Trophoblast cell (in vitro differentiated cells and primary cell): ENCODE results near the gene BTBD17.

Source experiments
- DNase-seq, 2 donors: peaks; one replicate each; pipeline ENCODE4 v3.0.0-alpha.2; 2016
- H2AFZ ChIP-seq: 2 replicates; pipeline ENCODE4 v1.6.1; 2013; ENCODE audit warnings: low read length, moderate library complexity, mild to moderate bottlenecking; ENCODE audit not compliant: insufficient read depth, poor library complexity
- H2AK5ac ChIP-seq: 2 replicates; pipeline ENCODE4 v1.6.1; 2013; ENCODE audit warnings: mild to moderate bottlenecking, low read length
- H2BK120ac ChIP-seq: 2 replicates; pipeline ENCODE4 v1.6.1; 2013; ENCODE audit warnings: low read length, mild to moderate bottlenecking, moderate library complexity; ENCODE audit not compliant: insufficient read depth, poor library complexity
- H2BK12ac ChIP-seq: 2 replicates; pipeline ENCODE4 v1.6.1; 2013; ENCODE audit warnings: mild to moderate bottlenecking, low read length, moderate library complexity
- H2BK5ac ChIP-seq: 2 replicates; pipeline ENCODE4 v1.6.1; 2013; ENCODE audit warnings: low read length, low read depth, moderate library complexity, mild to moderate bottlenecking; ENCODE audit not compliant: poor library complexity
- H3K14ac ChIP-seq: 2 replicates; pipeline ENCODE4 v1.6.1; 2013; ENCODE audit warnings: mild to moderate bottlenecking, low read length
- H3K18ac ChIP-seq: 2 replicates; pipeline ENCODE4 v1.6.1; 2013; ENCODE audit warnings: mild to moderate bottlenecking, low read length
- H3K23ac ChIP-seq: 2 replicates; pipeline ENCODE4 v1.6.1; 2013; ENCODE audit warnings: low read length
- H3K27ac ChIP-seq: 2 replicates; pipeline ENCODE4 v1.5.1; 2013; ENCODE audit warnings: low read depth, mild to moderate bottlenecking, inconsistent platforms, low read length, moderate library complexity
- H3K27me3 ChIP-seq: 2 replicates; pipeline ENCODE4 v1.6.1; 2013; ENCODE audit warnings: inconsistent platforms, mild to moderate bottlenecking, low read length, moderate library complexity; ENCODE audit not compliant: insufficient read depth
- H3K36me3 ChIP-seq, 2 experiments: 1 replicate in 1 of 2; 2 replicates in 1 of 2; pipeline ENCODE4 v1.6.1; 2013; ENCODE audit warnings: low read length in 2 of 2, mild to moderate bottlenecking in 2 of 2, moderate library complexity in 1 of 2; ENCODE audit not compliant: insufficient read depth in 2 of 2, control insufficient read depth in 1 of 2
- H3K4ac ChIP-seq: 2 replicates; pipeline ENCODE4 v1.6.1; 2013; ENCODE audit warnings: low read depth, mild to moderate bottlenecking, low read length, moderate library complexity
- H3K4me1 ChIP-seq, 2 experiments: 1 replicate in 1 of 2; 2 replicates in 1 of 2; pipeline ENCODE4 v1.6.1; 2013; ENCODE audit warnings: low read length in 2 of 2, mild to moderate bottlenecking in 2 of 2, moderate library complexity in 1 of 2; ENCODE audit not compliant: insufficient read depth in 2 of 2, control insufficient read depth in 1 of 2
- H3K4me2 ChIP-seq: 2 replicates; pipeline ENCODE4 v1.6.1; 2013; ENCODE audit warnings: inconsistent platforms, mild to moderate bottlenecking, low read length, moderate library complexity
- H3K4me3 ChIP-seq: 2 replicates; pipeline ENCODE4 v1.5.1; 2013; ENCODE audit warnings: mild to moderate bottlenecking, low read depth, low read length, inconsistent platforms
- H3K79me1 ChIP-seq: one replicate; pipeline ENCODE4 v1.6.1; 2013; ENCODE audit warnings: low read length
- H3K79me2 ChIP-seq: 2 replicates; pipeline ENCODE4 v1.6.1; 2013; ENCODE audit warnings: low read length, mild to moderate bottlenecking; ENCODE audit not compliant: control insufficient read depth, insufficient read depth, poor library complexity
- H3K9ac ChIP-seq: 2 replicates; pipeline ENCODE4 v1.6.1; 2013; ENCODE audit warnings: mild to moderate bottlenecking, low read length
- H3K9me3 ChIP-seq: 2 replicates; pipeline ENCODE4 v1.6.1; 2013; ENCODE audit warnings: low read depth, mild to moderate bottlenecking, control low read depth, inconsistent platforms, low read length; ENCODE audit not compliant: insufficient read depth
- H4K12ac ChIP-seq: 2 replicates; pipeline ENCODE4 v1.6.1; 2013; ENCODE audit warnings: low read depth, mild to moderate bottlenecking, low read length, moderate library complexity
- H4K8ac ChIP-seq: 2 replicates; pipeline ENCODE4 v1.6.1; 2013; ENCODE audit warnings: low read depth, mild to moderate bottlenecking, low read length, moderate library complexity
- H4K91ac ChIP-seq: one replicate; pipeline ENCODE4 v1.6.1; 2013; ENCODE audit warnings: low read depth, mild to moderate bottlenecking, low read length, moderate library complexity
- WGBS: extraction: QIAGEN DNeasy Blood & Tissue Kit; methylation state at CpG from one replicate; pipeline ENCODE4 v1.1.7; 2013; ENCODE audit warnings: missing lambda C conversion rate; ENCODE audit not compliant: insufficient read length, insufficient coverage; ENCODE audit errors: extremely low coverage; 5-methylcytosine and 5-hydroxymethylcytosine counted together

The BTBD17 gene

GRCh38 chr17:74390680-74391653 lies 29.3 kb upstream of the BTBD17 start:
- DNase-seq, result no peak
- H2AFZ ChIP-seq, result no peak overlapping the region
- peaks cover 2% of the 10 kb centered on the region for H3K9me3 ChIP-seq
- no peak overlapping the region for H3K23ac ChIP-seq
- peaks cover 6 to 8% of the 10 kb centered on the region in 2 experiments for H3K4me1 ChIP-seq
- H4K8ac ChIP-seq, result no peak overlapping the region
- H4K12ac ChIP-seq, result no peak overlapping the region
- no peaks in the 10 kb centered on the region for H3K27me3 ChIP-seq
- no peak overlapping the region for H2BK5ac ChIP-seq
- no peak overlapping the region for H3K4me2 ChIP-seq
- WGBS, result no CpG with 5 or more reads among the region's 11 CpGs
- H3K27ac ChIP-seq, result no peak overlapping the region
- H2BK12ac ChIP-seq, result no peak overlapping the region
- H3K14ac ChIP-seq, result no peak overlapping the region
- H2BK120ac ChIP-seq, result no peak overlapping the region
- no peaks in the 10 kb centered on the region for H3K79me2 ChIP-seq
- H3K18ac ChIP-seq, result no peak overlapping the region
- H3K79me1 ChIP-seq, result no peaks in the 10 kb centered on the region
- H3K9ac ChIP-seq, result no peak overlapping the region
- H4K91ac ChIP-seq, result no peak overlapping the region
- H3K4ac ChIP-seq, result no peak overlapping the region
- H3K4me3 ChIP-seq, result no peak overlapping the region
- no peak overlapping the region for H2AK5ac ChIP-seq
- no peaks in the 10 kb centered on the region for H3K36me3 ChIP-seq

GRCh38 chr17:74389937-74390679 lies 28.4 kb upstream of the BTBD17 start:
- H2BK5ac ChIP-seq, result no peak overlapping the region
- no peak overlapping the region for H3K18ac ChIP-seq
- no peak overlapping the region for H2AFZ ChIP-seq
- H2BK120ac ChIP-seq, result no peak overlapping the region
- no CpG with 5 or more reads among the region's 2 CpGs for WGBS
- no peaks in the 10 kb centered on the region for H3K79me1 ChIP-seq
- H3K27ac ChIP-seq, result no peak overlapping the region
- no peak overlapping the region for H3K14ac ChIP-seq
- no peak overlapping the region for H4K91ac ChIP-seq
- H3K36me3 ChIP-seq, result no peaks in the 10 kb centered on the region
- peaks cover 2% of the 10 kb centered on the region for H3K9me3 ChIP-seq
- no peak overlapping the region for H3K4me2 ChIP-seq
- H4K12ac ChIP-seq, result no peak overlapping the region
- H3K23ac ChIP-seq, result no peak overlapping the region
- no peak for DNase-seq
- H2AK5ac ChIP-seq, result no peak overlapping the region
- no peak overlapping the region for H3K4me3 ChIP-seq
- H3K4me1 ChIP-seq, result peaks cover 2 to 4% of the 10 kb centered on the region in 2 experiments
- no peaks in the 10 kb centered on the region for H3K27me3 ChIP-seq
- no peak overlapping the region for H2BK12ac ChIP-seq
- no peaks in the 10 kb centered on the region for H3K79me2 ChIP-seq
- H4K8ac ChIP-seq, result no peak overlapping the region
- no peak overlapping the region for H3K9ac ChIP-seq
- no peak overlapping the region for H3K4ac ChIP-seq

DNA sequence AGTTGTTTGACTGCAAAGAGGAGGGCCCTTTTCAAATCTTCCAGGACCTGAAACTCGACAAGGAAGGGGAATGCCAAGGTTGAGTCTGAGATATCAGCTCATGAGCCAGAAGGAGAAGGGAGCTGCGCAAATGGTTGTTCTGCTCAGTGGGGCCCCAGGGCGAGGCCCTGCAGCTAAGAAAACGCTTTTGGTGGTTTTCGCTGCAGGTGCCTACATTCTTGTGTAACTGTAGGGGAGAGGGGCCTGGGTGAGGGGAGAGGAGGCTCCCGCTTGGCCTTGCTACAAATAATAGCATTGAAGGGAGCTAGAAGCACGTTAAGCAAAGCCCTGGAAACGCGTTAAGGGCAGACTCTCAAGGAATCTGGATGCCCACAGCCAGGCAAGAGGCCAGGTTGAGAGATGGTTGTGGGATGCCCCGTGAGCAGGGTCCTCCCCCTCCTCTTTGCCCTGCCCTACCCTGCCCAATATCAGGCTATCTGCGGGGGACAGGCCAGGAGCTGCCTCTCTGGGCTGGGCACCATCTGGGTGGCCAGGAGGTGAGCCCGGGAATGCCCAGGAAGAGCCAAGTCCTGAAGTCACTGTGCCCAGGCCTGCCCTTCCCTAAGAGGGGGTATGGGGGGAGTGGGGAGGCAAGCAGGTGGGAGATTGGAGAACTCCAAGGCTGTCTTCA lies 27.6 kb upstream of the BTBD17 start:
- Histone ChIP-seq H3K4ac (no peak overlapping the region), H3K79me2 (no peaks in the 10 kb centered on the region), H4K8ac (no peak overlapping the region), H3K27me3 (no peaks in the 10 kb centered on the region), H3K18ac (no peak overlapping the region), H3K27ac (no peak overlapping the region), H2AK5ac (no peak overlapping the region), H4K91ac (no peak overlapping the region), H3K4me2 (no peak overlapping the region), H2BK120ac (no peak overlapping the region), H3K4me3 (no peak overlapping the region), H2AFZ (no peak overlapping the region), H2BK12ac (no peak overlapping the region), H2BK5ac (no peak overlapping the region), H3K9me3 (no peaks in the 10 kb centered on the region), H3K23ac (no peak overlapping the region), H3K14ac (no peak overlapping the region), H3K9ac (no peak overlapping the region), H3K79me1 (no peaks in the 10 kb centered on the region), H3K4me1 (no peaks in the 10 kb centered on the region), H3K36me3 (no peaks in the 10 kb centered on the region), H4K12ac (no peak overlapping the region)
- no peak for DNase-seq
- WGBS, result no CpG with 5 or more reads among the region's 12 CpGs

DNA sequence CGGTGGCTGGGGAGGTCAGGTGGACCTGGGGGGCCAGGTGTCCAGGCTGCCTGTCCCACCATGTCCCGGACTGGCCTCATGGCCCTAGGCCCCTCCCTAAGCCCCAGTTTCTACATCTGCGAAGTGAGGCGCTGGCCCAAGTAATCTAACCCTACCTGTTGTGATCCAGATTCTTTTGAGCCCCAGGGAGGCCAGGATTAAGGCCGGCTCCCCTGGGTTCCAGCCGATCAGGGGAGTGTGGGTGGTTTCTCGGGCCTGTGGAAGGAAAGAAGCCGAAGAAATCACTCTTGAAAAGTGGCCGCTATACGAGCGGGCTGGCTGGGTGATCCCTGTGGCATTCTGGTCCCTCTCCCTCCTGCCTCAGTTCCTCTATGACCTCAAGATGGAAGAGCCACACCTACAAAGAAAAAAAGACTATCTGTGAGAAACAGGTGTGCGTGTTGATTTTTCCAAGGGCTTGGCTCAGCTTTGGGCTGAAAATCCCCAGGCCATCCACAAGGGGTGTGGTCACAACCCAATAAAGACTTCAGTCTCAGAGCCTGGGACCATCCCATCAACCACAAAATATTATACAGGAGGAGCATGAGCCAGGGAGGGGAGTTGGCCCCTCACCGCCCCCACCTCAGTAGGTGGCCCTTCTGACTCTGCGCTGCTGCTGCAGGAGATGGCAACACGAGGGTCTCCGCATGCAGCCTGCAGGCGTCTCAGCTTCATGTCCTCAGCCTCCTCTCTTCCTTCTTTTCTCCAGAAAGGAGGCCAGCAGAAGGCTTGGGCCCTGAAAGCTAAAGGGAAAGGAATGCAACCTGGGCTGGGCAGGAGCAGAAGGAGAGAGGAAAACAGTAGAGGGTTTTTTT lies 25.9 kb upstream of the BTBD17 start:
- no peak for DNase-seq
- Histone ChIP-seq H4K12ac (no peak overlapping the region), H3K27me3 (no peaks in the 10 kb centered on the region), H2AK5ac (no peak overlapping the region), H3K36me3 (no peaks in the 10 kb centered on the region), H3K4me2 (no peak overlapping the region), H3K14ac (no peak overlapping the region), H3K79me2 (no peaks in the 10 kb centered on the region), H3K4me3 (no peak overlapping the region), H3K27ac (no peak overlapping the region), H3K9me3 (no peaks in the 10 kb centered on the region), H3K79me1 (no peaks in the 10 kb centered on the region), H3K23ac (no peak overlapping the region), H3K18ac (no peak overlapping the region), H3K4me1 (no peaks in the 10 kb centered on the region), H2BK120ac (no peak overlapping the region), H2AFZ (no peak overlapping the region), H2BK5ac (no peak overlapping the region), H4K91ac (no peak overlapping the region), H4K8ac (no peak overlapping the region), H3K9ac (no peak overlapping the region), H2BK12ac (no peak overlapping the region), H3K4ac (no peak overlapping the region)
- no CpG with 5 or more reads among the region's 17 CpGs for WGBS
